GM19463 (cell line): Measurements from ENCODE around the gene ANO10.

Experiments used
- ATAC-seq: cut with Tn5 transposase; IDR thresholded peaks from one replicate; pipeline ENCODE4 v1.9.1; 2021; ENCODE audit warnings: mild to moderate bottlenecking, moderate library complexity; ENCODE audit not compliant: unreplicated experiment

ANO10 gene

GRCh38 chr3:43353923-43354670, 267.7 kb downstream of the ANO10 start:
- no peak for ATAC-seq

GRCh38 chr3:43353393-43353792, 268.4 kb downstream of the ANO10 start:
- ATAC-seq: no peak

GRCh38 chr3:43349716-43350115, 272.1 kb downstream of the ANO10 start:
- ATAC-seq: no peak

- ATAC-seq: no peak
Observed at GRCh38 chr3:43348852-43349574, 272.8 kb downstream of the ANO10 start.

GRCh38 chr3:43348350-43348749, 273.5 kb downstream of the ANO10 start:
- ATAC-seq: no peak

GRCh38 chr3:43347774-43348173, 274.0 kb downstream of the ANO10 start:
- ATAC-seq: no peak

GRCh38 chr3:43346978-43347749, 274.6 kb downstream of the ANO10 start:
- no peak for ATAC-seq

GRCh38 chr3:43345877-43346276, 275.9 kb downstream of the ANO10 start:
- ATAC-seq: no peak

GRCh38 chr3:43345246-43345645, 276.6 kb downstream of the ANO10 start:
- no peak for ATAC-seq

- no peak for ATAC-seq
Observed at GRCh38 chr3:43344520-43344919, 277.3 kb downstream of the ANO10 start.

GRCh38 chr3:43343815-43344214, 278.0 kb downstream of the ANO10 start:
- ATAC-seq: no peak

- no peak for ATAC-seq
Observed at GRCh38 chr3:43343185-43343584, 278.6 kb downstream of the ANO10 start.

- no peak for ATAC-seq
Observed at GRCh38 chr3:43341788-43342187, 280.0 kb downstream of the ANO10 start.

GRCh38 chr3:43340403-43340802, 281.4 kb downstream of the ANO10 start:
- ATAC-seq: no peak

- no peak for ATAC-seq
Observed at GRCh38 chr3:43338295-43338694, 283.5 kb downstream of the ANO10 start.

GRCh38 chr3:43335799-43336198, 286.0 kb downstream of the ANO10 start:
- no peak for ATAC-seq

GRCh38 chr3:43334976-43335375, 286.8 kb downstream of the ANO10 start:
- ATAC-seq: no peak

GRCh38 chr3:43331381-43331780, 290.4 kb downstream of the ANO10 start:
- ATAC-seq: no peak

GRCh38 chr3:43330981-43331380, 290.8 kb downstream of the ANO10 start:
- ATAC-seq: no peak

GRCh38 chr3:43328653-43329052, 293.2 kb downstream of the ANO10 start:
- ATAC-seq: no peak

GRCh38 chr3:43327582-43327979, 294.2 kb downstream of the ANO10 start:
- no peak for ATAC-seq
